Ramos (cell line): ENCODE measurements around the gene PLCB4.

Experiments
- in situ Hi-C: fragments of 300-500 bp; cut with MboI; formaldehyde crosslinking; loops from one replicate; pipeline ENCODE4 v1.14.3; 2022; ENCODE audit warnings: low sequenced_read_pairs; ENCODE audit not compliant: unreplicated experiment

PLCB4 gene

DNA sequence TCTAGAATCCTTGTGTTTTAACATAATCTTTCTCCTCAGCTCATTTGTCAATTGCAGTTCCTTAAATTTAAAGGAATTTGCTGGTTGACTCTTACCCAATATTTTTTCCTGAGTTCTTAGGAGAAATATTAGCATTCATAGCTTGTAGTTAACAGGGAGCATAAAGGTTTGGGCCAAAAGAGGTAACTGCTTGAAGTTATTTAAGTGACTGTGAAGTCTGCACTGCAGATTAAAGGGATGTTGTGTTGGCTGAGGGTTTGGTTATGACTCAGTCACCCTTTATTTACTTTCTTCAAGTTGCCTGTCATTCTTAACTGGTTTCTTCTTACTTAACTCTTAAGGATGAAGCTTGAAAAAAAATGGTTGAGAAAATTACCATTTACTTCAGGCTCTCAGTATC lies 225.2 kb downstream of the PLCB4 start:
- in situ Hi-C loops: no loop called here

DNA sequence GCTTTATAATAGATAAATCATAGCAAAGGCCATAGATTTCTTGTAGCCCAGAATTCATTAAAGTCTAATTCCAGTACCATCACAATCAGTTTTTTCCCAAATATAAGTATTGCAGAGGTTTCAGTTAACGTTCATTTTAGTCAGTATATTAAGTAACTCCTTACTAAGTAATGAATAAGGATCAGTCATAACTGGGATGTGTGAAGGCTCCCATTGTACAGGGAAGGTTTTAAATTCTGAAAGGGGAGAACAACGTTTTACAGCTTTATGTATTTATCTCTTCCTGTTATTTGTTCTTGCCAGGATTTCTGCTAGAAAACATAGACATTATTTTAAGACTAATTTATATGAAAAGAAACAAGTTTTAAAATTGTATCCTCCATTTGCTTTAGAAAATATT lies 230.0 kb downstream of the PLCB4 start:
- in situ Hi-C loops: no loop called here

GRCh38 chr20:9300080-9300479 lies 231.2 kb downstream of the PLCB4 start:
- in situ Hi-C loops: no loop called here

DNA sequence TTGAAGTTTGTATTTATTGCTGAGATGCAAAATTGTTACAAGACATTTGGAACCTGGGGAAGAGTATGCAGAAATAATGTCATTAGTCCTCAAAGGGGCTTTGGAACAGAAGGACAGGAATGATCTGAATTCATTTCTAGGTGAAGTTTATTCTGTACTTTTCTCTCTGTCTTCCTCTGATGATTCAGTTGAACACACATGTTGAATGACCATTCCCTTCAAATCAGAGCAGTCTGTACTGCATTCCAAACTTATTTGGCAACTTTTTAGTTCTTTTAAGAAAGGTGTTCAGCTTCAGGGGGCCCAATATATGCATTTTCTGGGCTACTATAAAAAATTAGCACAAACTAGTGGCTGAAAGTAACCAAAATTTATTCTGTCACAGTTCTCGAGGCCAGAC lies 231.6 kb downstream of the PLCB4 start:
- in situ Hi-C loops: no loop called here

DNA sequence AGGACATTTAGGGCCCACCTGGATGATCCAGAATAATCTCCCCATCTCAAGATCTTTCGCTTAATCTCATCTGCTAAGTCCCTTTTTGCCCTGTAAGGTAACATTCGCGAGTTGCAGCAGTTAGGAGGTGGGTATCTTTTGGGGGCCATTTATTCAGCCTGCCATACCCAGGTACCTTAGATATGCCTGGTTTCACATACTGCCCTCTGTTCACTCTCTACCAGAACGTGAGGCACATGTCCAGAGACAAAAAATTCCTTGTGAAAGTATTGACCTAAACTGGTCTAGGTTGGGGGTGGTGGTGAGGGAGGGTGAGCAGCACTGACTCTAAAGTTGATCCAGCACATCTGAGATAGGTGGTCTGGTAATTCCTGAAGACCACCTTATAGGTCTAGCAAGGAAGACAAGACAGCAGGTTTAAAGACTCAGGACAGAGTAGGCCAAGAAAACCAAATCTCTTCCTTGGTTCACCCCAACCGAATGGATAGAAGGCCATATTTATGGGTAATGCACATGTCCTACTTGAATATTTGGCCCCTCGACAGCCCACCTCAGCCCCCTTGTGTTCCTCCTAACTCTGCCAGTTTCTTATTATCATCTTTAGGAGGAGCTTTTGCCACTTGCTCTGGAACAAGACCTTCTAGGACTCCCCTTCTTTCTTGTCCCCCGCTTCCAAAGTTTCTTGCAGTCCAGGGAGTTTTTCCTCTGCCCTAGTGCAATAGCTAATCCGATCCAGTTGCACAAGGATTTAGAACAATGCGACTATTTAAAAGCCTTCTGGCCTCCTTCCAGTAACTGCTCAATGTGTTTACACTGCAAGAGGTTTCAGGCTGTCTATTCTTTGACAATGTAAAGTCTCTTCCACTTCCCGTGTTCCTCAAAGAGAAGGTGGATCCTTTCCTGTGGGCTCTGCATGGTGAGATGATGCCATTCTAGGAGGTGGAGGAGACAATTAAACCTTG lies 232.5 kb downstream of the PLCB4 start:
- in situ Hi-C loops: no loop called here

- in situ Hi-C loops: no loop called here
Observed at GRCh38 chr20:9302091-9302462, 233.2 kb downstream of the PLCB4 start.

- in situ Hi-C loops: no loop called here
Observed at GRCh38 chr20:9306521-9306920, 237.6 kb downstream of the PLCB4 start.

GRCh38 chr20:9308056-9308455 lies 239.2 kb downstream of the PLCB4 start:
- in situ Hi-C loops: no loop called here

GRCh38 chr20:9311132-9311531 lies 242.2 kb downstream of the PLCB4 start:
- in situ Hi-C loops: no loop called here

GRCh38 chr20:9319687-9320384 lies 250.9 kb downstream of the PLCB4 start:
- in situ Hi-C loops: no loop called here

- in situ Hi-C loops: no loop called here
Observed at GRCh38 chr20:9321007-9321406, 252.1 kb downstream of the PLCB4 start.

GRCh38 chr20:9322661-9323060 lies 253.8 kb downstream of the PLCB4 start:
- in situ Hi-C loops: no loop called here

DNA sequence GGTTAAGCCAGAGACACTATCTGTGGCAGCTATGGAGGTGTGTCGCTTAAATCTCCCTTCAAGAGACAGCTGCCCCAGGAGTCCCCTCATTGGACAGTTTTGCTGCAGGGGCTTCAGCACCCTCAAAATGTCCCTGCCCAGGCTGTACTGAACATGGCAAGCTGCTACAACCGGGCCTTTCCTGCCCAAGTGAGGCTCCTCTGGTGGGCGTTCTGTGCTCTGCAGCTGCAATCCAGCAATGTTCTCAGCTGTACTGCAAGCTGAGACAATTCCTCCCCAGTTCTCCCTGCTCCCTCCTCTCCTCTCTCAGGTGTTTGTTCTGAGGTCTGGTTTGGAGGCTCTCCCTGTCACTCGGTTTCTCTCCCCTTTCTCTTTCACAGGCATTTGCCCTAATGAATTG lies 254.7 kb downstream of the PLCB4 start:
- in situ Hi-C loops: no loop called here

DNA sequence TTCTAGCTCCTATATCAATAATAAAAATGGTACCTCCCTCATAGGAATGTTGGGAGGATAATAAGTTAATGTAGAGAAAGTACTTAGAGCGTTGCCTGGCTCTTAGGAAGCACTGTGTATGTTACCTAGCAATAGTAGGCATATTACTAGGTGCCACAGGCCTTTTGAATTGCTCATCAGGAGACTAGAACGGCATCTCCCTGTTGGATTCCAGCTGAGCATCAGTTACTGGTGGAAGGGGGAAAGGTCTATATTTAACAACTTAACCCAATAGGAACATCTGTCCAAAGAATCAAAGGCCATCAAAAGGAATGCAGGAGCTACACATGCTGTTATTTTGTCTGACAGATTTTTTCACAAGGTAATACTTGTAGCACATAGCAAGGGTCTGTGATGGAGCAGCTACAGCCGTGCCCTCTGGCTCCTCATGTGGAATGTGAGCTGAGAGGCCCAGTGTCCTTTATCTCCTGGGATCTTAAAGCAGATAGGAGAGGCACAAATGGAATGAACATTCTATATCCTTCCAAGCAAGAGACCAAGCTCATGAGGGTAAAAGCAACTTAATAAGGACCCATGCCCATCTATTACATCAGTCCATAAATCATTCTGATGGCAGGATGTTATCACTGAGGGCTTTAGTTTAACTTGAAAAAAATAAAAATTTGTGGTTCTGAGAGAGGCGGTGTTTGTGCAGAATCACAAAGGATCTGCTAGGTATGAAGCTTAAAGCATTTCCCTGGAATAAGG lies 260.6 kb downstream of the PLCB4 start:
- in situ Hi-C loops: no loop called here

GRCh38 chr20:9330151-9330550 lies 261.3 kb downstream of the PLCB4 start:
- in situ Hi-C loops: no loop called here

- in situ Hi-C loops: no loop called here
Observed at GRCh38 chr20:9331707-9332435, 263.0 kb downstream of the PLCB4 start.

DNA sequence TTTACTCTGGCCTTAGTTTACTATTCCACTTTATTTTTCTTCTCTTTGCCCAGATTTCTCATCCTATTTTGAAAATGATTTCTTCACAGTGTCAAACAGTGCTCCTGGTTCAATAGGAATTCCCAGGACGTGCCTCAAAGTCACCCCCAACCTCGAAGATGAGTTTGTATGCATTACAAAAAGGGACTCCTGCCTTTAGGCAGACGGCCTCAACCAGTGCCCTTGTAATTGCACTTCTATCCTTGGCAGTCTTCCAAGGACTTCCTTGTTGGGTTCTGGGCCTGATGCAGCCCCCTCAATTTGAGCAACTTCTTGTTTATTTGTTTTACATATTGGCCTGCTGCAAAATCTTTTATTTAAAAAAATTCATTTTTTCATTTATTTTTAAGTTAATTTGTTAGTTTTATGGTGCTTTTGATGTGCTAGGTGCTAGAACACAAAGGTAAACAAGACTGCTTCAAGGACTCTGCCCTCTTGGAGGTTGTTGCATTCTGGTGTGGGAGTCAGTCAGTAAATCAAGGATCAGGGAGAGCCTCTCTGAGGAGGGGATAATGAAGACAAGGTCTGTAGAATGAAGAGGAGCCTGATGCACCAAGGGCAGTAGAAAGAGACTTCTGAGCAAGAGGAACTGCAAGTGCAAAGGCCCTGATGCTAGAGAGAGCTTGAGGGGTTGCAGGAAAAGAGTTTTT lies 264.0 kb downstream of the PLCB4 start:
- in situ Hi-C loops: no loop called here

GRCh38 chr20:9334866-9335265 lies 266.0 kb downstream of the PLCB4 start:
- in situ Hi-C loops: no loop called here

- in situ Hi-C loops: no loop called here
Observed at GRCh38 chr20:9338101-9338500, 269.2 kb downstream of the PLCB4 start.

- in situ Hi-C loops: no loop called here
Observed at GRCh38 chr20:9339708-9340107, 270.8 kb downstream of the PLCB4 start.
